ENCODE data around the gene LRRC34.

LRRC34 gene, protein sequence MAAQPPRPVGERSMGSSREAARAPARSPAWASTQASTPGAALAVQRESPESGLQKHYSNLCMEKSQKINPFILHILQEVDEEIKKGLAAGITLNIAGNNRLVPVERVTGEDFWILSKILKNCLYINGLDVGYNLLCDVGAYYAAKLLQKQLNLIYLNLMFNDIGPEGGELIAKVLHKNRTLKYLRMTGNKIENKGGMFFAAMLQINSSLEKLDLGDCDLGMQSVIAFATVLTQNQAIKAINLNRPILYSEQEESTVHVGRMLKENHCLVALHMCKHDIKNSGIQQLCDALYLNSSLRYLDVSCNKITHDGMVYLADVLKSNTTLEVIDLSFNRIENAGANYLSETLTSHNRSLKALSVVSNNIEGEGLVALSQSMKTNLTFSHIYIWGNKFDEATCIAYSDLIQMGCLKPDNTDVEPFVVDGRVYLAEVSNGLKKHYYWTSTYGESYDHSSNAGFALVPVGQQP

GRCh38 chr3:169812332-169813235 is at the start of gene LRRC34, which contains the start of gene LRRIQ4:
Gene LRRC34, minus strand, starts transcription at chr3:169812904. Its CDS starts 356 bp downstream, at chr3:169812548.
Gene LRRIQ4, plus strand, starts transcription at chr3:169812870. Its CDS starts 9,052 bp downstream, at chr3:169821922.
- peak; percentile 95 for DNase-seq

DNA sequence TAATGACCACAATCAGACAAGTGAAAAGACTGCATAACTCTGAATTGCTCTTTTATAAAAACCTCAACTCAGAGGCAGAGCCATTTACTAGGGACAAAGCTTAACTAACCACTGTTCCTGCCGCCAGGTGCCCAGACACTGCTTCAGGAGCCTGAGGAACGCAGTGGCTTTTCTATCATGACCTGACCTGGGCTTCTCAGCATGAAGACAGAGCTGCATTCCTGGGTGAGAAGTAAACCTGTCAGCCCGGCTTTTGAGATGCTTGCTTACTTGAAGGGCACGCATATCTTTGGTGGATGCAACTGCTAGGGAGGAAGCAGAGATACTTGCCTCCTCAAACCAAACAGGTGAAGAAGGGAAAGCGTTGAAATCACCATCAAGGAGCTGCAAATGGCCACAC is 49.2 kb upstream of the LRRC34 start:
- DNase-seq: no peak

- DNase-seq: no peak
These were observed 45.1 kb upstream of the LRRC34 start for GRCh38 chr3:169857811-169858210.

DNA sequence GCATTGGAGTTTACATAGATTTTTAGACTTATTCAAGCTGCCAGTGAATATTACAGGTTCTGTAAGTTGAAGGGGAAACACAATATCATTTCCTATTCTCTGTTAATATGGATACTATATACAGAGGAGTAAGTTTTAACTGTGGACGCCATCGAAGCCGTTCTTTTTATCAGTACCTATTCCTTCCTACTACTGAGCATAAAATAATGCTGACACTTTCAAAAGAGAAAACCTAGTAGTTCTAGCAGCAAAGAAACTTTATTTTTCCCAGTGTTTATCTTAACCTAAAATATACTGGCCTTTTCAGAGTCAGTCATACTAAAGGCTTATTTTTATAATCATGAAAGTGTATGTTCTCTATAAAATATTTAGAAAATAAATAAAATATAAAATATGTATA is 42.8 kb upstream of the LRRC34 start:
- no peak for DNase-seq

GRCh38 chr3:169850618-169851017 is 37.9 kb upstream of the LRRC34 start:
- DNase-seq: no peak

DNA sequence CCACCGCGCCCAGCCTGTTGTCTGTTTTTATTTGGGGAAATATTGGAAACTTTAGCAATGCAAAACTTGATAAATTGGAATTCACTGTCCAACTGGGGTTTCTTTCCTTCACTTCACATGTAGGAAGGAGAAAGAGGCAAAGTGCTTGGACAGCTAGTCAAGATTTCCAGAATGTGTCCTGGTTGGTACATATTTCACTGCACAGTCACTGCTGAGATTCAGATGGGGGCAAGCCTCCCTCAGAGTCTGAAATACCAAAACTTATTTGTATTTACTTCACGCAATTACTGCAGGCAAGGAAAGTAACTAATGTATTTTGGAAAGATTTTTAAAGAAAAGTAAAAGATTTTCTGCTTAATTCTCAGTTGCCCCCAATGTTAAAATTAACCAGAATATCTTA is 36.0 kb upstream of the LRRC34 start:
- DNase-seq: no peak

DNA sequence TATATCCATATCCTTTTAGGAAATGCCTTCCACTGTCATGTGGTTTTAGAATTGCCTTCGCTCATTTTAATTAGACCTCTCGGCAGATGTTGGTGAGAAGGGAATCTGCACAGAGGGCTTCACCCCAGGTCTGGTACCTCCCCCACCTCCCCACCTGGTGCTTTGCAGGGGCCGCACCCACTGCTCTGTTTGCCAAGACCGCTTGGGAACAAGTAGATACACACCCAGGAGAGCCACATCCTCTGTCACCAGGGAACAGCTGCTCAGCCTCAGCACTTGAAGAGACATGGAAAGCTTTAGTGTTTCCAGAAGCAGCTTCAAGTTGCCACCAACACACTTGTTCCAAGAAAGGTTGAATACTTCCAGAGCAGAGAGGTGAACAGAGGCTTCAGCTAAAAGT is 35.2 kb upstream of the LRRC34 start:
- no peak for DNase-seq

DNA sequence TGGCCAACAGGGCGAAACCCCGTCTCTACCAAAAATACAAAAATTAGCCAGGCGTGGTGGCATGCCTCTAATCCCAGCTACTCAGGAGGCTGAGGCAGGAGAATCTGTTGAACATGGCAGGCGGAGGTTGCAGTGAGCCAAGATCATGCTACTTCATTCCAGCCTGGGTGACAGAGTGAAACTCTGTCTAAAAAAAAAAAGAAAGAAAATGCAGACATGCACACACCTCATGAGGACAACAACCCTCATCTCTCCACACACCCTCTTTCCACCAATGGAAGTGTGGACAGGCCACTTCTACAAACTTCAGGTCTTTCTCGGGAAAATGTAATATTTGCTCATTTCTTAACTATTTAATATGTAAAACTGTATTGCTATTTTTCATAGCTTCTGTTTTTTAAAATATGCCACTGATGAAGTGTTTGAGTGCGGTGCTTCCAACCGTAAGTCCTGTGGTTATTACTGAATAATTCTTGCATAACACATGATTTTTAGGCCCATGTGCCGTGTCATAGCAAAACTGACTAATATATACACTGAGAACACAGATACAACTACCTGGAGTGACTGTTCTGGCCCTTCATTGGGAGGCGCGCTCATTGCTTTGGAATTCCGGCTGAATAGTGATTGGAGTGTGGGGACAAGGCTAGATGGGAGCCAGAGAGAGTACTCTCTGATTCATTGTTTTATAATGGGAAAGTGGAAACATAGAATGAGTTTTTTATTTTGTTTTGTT is 33.9 kb upstream of the LRRC34 start:
- DNase-seq: no peak

DNA sequence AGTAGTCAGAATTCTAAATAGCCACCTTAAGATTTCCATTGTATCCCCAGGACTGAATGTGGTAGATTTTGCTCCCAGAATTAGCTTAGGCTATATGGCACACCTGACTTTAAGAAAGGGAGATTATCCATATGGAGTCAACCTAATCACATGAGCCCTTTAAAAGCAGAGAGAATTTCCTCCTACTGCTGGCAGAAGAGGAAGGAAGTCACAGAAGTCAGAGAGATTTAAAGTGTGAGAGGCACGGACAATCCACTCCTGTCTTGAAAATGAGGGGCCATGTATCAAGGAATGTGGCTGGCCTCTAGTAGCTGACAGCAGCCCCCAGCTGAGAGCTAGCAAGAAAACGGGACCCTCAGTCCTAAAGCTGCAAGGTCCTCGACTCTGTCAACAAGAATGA is 30.3 kb upstream of the LRRC34 start:
- no peak for DNase-seq

- DNase-seq: no peak
These were observed 28.5 kb upstream of the LRRC34 start for GRCh38 chr3:169841171-169841570.

DNA sequence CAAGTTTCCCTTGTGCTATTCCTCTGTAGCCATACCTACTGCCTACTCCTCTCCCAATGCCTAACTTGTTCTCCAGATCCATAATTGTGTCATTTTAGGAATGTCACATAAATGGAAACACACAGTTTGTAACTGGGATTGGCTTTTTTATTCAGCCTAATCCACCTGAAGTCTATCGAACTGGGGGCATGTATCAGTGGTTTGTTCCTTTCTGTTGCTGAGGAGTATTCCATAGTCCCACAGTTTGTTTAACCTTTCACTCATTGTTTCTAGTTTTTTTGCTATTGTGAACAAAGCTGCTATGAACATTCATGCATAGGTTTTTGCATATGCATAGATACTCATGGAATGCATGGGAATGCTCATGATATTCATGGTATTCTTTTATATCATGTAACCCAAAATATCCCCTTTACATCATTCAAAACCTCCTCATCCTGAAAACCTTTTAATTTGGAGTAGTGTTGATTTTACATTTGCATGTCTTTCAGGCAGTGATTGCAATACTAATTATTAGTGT is 25.9 kb upstream of the LRRC34 start:
- DNase-seq: no peak

- no peak for DNase-seq
These were observed 24.2 kb upstream of the LRRC34 start for GRCh38 chr3:169836942-169837275.

DNA sequence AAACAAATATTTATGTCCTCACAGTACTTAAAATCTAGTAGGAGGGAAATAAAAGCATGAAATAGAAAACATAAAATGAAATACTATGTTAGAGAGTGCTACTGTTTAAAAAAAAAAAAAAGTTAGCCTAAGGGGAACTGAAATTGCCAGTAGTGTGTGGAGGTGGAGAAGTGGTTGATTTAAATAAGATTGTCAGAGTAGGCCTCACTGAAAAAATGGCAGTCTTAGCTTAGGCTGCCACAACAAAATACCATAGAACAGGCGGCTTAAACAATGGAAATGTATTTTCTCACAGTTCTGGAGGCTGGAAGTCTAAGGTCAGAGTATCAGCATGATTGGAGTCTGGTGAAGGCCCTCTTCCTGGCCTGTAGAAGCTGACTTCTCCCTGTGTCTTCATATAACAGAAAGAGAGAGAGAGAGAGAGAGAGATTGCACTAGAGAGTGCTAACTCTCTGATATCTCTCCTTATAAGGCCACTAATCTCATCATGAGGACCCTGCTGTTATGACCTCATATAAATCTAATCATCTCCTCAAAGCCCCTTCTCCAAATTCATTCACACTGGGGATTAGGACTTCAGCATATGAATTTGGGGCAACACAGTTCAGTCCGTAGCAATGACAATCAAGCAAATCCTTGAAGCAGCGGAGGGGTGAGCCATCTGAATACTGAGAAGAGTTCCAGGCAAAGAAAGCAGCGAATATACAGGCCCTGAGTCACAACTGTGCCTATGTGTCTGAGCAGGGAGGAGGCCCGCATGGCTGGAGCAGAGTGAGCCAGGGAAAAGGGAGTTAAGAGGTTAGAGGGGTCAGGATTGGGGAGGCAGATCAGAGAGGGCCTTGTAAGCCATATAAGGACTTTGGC is 23.6 kb upstream of the LRRC34 start:
- DNase-seq: no peak

GRCh38 chr3:169835533-169835932 is 22.8 kb upstream of the LRRC34 start:
- no peak for DNase-seq

DNA sequence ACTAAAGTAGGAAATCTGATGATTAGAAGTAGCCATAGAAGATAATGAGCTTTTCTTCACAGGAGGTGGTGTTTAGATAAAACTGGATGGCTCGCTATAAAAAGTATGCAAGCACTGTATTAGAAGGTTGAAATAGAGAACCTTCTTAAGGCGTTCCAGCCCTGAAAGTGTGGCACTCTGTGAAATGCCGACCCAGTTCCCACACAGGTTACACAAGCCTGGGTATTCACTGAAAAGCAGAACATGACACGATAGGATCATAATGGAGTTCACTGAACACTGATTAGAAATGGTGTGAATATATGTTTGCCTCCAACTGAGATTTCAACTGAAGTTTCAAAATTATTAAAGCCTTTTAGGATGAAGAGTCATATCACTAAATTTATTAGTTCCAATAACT is 15.0 kb upstream of the LRRC34 start:
- DNase-seq: no peak

DNA sequence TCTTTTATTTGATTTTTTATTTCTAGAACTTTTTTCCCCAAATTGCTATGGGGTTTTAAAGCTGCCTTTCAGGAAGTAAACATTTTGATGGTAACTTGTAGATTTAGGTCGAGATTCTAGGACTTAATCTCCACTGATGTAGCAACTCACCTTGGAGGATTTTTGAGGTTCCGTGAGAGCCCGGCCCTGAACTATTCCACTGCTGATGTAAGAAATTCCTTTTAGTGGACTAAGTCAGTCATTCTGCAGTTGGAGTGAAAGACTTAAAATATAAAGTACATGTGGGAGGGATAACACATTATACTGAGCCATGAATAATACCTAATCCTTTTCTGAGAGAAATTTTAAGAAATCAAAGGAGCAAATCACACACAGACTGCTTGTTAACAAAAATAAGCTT is 12.6 kb upstream of the LRRC34 start:
- no peak for DNase-seq

DNA sequence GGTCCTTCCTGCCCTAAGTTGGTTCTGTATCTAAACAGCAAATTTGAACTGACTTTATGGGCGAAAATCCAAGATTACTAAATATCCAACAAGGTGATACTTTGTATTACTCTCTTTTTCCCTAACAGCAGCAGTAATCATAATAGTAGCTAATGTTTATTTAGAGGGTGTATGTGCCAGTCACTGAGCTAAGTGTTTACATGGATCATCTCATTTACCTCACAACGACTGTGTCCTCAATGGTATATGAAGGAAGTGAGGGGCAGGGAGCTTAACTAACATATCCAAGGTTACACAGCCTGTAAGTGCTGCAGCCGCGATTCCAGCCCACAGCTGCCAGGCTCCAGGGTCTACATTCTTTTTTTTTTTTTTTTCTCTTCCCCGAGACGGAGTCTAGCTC is 10.3 kb upstream of the LRRC34 start:
- DNase-seq: no peak

- no peak for DNase-seq
These were observed 9.8 kb upstream of the LRRC34 start for GRCh38 chr3:169822540-169822939.

GRCh38 chr3:169822091-169822490 is 9.4 kb upstream of the LRRC34 start:
- no peak for DNase-seq

GRCh38 chr3:169818316-169818715 is 5.6 kb upstream of the LRRC34 start:
- no peak for DNase-seq

DNA sequence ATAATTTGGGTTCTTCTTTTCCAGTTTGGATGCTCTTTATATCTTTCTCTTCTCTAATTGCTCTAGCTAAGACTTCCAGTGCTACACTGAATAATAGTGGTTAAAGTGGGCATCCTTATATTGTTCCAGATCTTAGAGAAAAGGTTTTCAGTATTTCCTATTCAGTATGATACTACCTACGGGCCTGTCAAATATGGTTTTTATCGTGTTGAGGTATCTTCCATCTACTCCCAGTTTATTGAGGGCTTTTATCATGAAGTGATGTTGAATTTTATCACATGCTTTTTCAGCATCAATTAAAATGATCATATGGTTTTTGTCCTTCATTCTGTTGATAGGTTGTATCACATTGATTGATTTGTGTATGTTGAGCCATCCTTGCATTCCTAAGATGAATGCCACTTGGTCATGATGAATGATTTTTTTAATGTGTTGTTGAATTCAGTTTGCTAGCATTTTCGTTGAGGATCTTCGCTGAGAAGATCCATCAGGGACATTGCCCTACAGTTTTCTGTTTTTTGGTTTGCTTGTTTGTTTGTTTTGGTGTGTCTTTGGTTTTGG is 3.0 kb upstream of the LRRC34 start:
- DNase-seq: no peak
